GM23248 (cell line): ENCODE results near the gene TNFRSF18. TPM values are rescaled to one million over a fixed set of nuclear protein-coding genes. Genes with fewer than 3 reads are reported as not detected.

Experiments used
- DNase-seq: peaks from one replicate; pipeline ENCODE4 v3.0.0-alpha.2; 2015
- H2AFZ ChIP-seq: fragments of 200-600 bp; sonication (generic); 2 replicates; pipeline ENCODE4 v1.6.1; 2016; ENCODE audit warnings: antibody characterized with exemption
- H3F3A ChIP-seq: fragments of 200-600 bp; sonication (generic); 2 replicates; pipeline ENCODE4 v1.6.1; 2016; ENCODE audit warnings: mild to moderate bottlenecking, antibody characterized with exemption, mixed run types; ENCODE audit not compliant: insufficient read depth
- H3K27ac ChIP-seq: fragments of 200-600 bp; sonication (generic); 2 replicates; pipeline ENCODE4 v1.5.1; 2016; ENCODE audit warnings: mild to moderate bottlenecking
- H3K27me3 ChIP-seq: fragments of 200-600 bp; sonication (generic); replicated peaks from 2 replicates; pipeline ENCODE4 v1.6.1; 2016; ENCODE audit warnings: mild to moderate bottlenecking; ENCODE audit not compliant: insufficient read depth
- H3K36me3 ChIP-seq: fragments of 200-600 bp; sonication (generic); 2 replicates; pipeline ENCODE4 v1.6.1; 2016; ENCODE audit warnings: low read depth, mild to moderate bottlenecking
- H3K4me1 ChIP-seq: fragments of 200-600 bp; sonication (generic); 2 replicates; pipeline ENCODE4 v1.6.1; 2016; ENCODE audit warnings: mild to moderate bottlenecking; ENCODE audit not compliant: insufficient read depth
- H3K4me2 ChIP-seq: fragments of 200-600 bp; sonication (generic); one replicate; pipeline ENCODE4 v1.6.1; 2016; ENCODE audit warnings: mild to moderate bottlenecking; ENCODE audit not compliant: unreplicated experiment
- H3K4me3 ChIP-seq: fragments of 200-600 bp; sonication (generic); 2 replicates; pipeline ENCODE4 v1.5.1; 2016; ENCODE audit warnings: mild to moderate bottlenecking
- H3K79me2 ChIP-seq: fragments of 200-600 bp; sonication (generic); 2 replicates; pipeline ENCODE4 v1.6.1; 2016; ENCODE audit warnings: mild to moderate bottlenecking; ENCODE audit not compliant: insufficient read depth
- H3K9ac ChIP-seq: fragments of 200-600 bp; sonication (generic); 2 replicates; pipeline ENCODE4 v1.6.1; 2016; ENCODE audit warnings: mild to moderate bottlenecking
- H3K9me2 ChIP-seq: fragments of 200-600 bp; sonication (generic); 2 replicates; pipeline ENCODE4 v1.6.1; 2016; ENCODE audit warnings: mixed run types, mild to moderate bottlenecking, moderate library complexity; ENCODE audit not compliant: insufficient read depth
- H3K9me3 ChIP-seq: fragments of 200-600 bp; sonication (generic); one replicate; pipeline ENCODE4 v1.6.1; 2017; ENCODE audit warnings: low read depth
- H4K20me1 ChIP-seq: fragments of 200-600 bp; sonication (generic); 2 replicates; pipeline ENCODE4 v1.6.0; 2016; ENCODE audit not compliant: insufficient read depth
- EZH2 ChIP-seq: fragments of 200-600 bp; sonication (generic); IDR thresholded peaks from 2 replicates; pipeline ENCODE4 v1.6.1; 2018; ENCODE audit warnings: antibody characterized with exemption, mild to moderate bottlenecking; ENCODE audit not compliant: insufficient read depth, poor library complexity, severe bottlenecking
- EZH2phosphoT487 ChIP-seq: fragments of 200-600 bp; sonication (generic); IDR thresholded peaks from 2 replicates; pipeline ENCODE4 v1.6.1; 2018; ENCODE audit warnings: antibody characterized with exemption, moderate library complexity, mild to moderate bottlenecking, low read depth; ENCODE audit not compliant: insufficient read depth
- WGBS, 2 experiments: methylation state at CpG; one replicate each; pipeline ENCODE4 v1.1.6; 2015 to 2017; ENCODE audit warnings: low lambda C conversion rate in 2 of 2, low coverage in 1 of 2; ENCODE audit errors: missing lambda C conversion rate in 2 of 2; 5-methylcytosine and 5-hydroxymethylcytosine counted together
- in situ Hi-C: fragments of 300-500 bp; cut with MboI; formaldehyde crosslinking; loops from 2 replicates; pipeline ENCODE4 v1.15.0; 2020
- polyA plus RNA-seq: library from polyadenylated mRNA; unstranded; fragments of >200 nt; fragmentation: Nextera tagmentation; extraction: Ambion mirVana; gene quantifications from 2 replicates; pipeline ENCODE4 v1.2.1, GENCODE V29; 2016
- total RNA-seq: library from RNA; depleted of rRNA; stranded (reverse); fragments of >200 nt; shearing (Covaris generic); gene quantifications from 2 replicates; pipeline ENCODE4 v1.2.3, GENCODE V29; 2014

TNFRSF18 gene
- total and polyA plus RNA-seq, 2 experiments from 2014 or later, result not detected

DNA sequence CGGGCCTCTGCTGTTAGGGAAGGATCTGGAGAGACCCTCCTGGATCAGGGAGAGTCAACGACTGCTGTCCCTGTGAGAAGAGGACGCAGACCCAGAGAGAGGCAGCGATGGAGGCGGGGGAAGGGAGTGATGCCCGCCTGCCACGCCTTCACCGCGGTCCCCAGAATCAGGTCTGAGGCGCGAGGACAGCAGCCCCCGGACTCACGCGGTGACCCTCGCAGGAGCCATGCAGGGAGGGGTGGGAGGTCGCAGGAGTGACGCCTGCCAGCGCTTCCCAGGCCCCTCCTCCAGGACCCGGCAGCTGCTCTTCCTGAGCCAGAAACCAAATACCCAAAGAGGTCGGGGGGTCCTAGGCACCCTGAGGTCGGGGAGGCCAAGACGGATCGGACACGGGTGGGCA, 13.8 kb upstream of the TNFRSF18 start:
- Histone ChIP-seq H3K4me3 (no peak overlapping the region), H3K27ac (no peak overlapping the region), H3K27me3 (no peaks in the 10 kb centered on the region), H3K9me2 (no peaks in the 10 kb centered on the region), H3K79me2 (peaks cover 18% of the 10 kb centered on the region), H2AFZ (no peak overlapping the region), H3F3A (no peaks in the 10 kb centered on the region), H3K4me1 (no peaks in the 10 kb centered on the region), H3K36me3 (peaks cover 5% of the 10 kb centered on the region; the same call in 1 of the 2 replicates), H3K4me2 (no peak overlapping the region), H3K9me3 (no peaks in the 10 kb centered on the region), H3K9ac (no peak overlapping the region), H4K20me1 (no peaks in the 10 kb centered on the region)
- no peak for TF ChIP-seq EZH2
- TF ChIP-seq EZH2phosphoT487, result no peak
- DNase-seq, result no peak
- 95 to 96% methylated on average over 21 to 24 of the region's 24 CpGs for WGBS, 2 experiments
- in situ Hi-C loops, result no loop called here

GRCh38 chr1:1219341-1219740, 12.9 kb upstream of the TNFRSF18 start:
- peaks cover 10% of the 10 kb centered on the region for H3K79me2 ChIP-seq
- in situ Hi-C loops, result no loop called here
- peaks cover 5% of the 10 kb centered on the region; the same call in 1 of the 2 replicates for H3K36me3 ChIP-seq

DNA sequence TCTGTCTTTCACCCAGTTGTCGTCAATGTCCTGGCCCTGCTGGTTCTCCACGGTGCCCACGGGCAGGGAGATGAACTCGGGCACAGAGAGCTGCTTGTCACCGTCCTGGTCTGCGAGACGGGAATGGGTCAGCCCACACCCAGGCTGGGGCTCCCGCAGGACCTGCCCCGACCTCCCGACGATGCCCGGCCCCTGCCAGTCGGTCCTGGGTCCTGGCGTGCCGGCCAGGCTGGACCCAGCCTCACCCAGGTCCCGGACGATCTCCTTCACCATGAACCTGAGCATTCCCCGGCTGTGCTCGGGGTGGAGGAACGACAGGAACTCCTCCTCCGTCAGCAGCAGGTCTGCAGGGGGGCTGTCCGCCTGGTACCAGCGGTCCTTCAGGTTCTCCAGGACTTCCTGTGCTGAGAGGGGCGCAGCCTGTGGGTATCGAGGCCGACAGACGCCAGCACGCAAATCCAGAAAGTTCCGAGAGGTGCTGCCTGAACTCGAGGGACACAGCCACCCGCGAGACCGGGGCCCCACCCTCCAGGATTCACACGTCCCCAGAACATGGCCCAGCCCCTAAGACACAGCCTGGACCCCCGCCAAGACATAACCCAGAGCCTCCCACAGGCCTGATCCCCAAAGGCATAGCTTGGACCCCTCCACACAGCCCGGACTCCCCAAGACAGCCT, 12.3 kb upstream of the TNFRSF18 start:
- H3K9ac ChIP-seq, result no peak overlapping the region
- TF ChIP-seq EZH2, result no peak
- no peak for TF ChIP-seq EZH2phosphoT487
- no peak for DNase-seq
- no peaks in the 10 kb centered on the region for H3K27me3 ChIP-seq
- H3K4me3 ChIP-seq, result no peak overlapping the region
- H3K4me1 ChIP-seq, result no peaks in the 10 kb centered on the region
- no peak overlapping the region for H3K27ac ChIP-seq
- H3K4me2 ChIP-seq, result no peak overlapping the region
- peaks cover 5% of the 10 kb centered on the region; the same call in 1 of the 2 replicates for H3K79me2 ChIP-seq
- in situ Hi-C loops, result no loop called here
- no peaks in the 10 kb centered on the region for H4K20me1 ChIP-seq
- H2AFZ ChIP-seq, result no peak overlapping the region
- H3K9me2 ChIP-seq, result no peaks in the 10 kb centered on the region
- peaks cover 5% of the 10 kb centered on the region; the same call in 1 of the 2 replicates for H3K36me3 ChIP-seq
- WGBS, 2 experiments, result 90 to 94% methylated on average over 35 to 36 of the region's 36 CpGs
- no peaks in the 10 kb centered on the region for H3F3A ChIP-seq
- no peaks in the 10 kb centered on the region for H3K9me3 ChIP-seq

More at GRCh38 chr1:1219341-1219740, 12.9 kb upstream of the TNFRSF18 start:
- H3K9me3 ChIP-seq, result no peaks in the 10 kb centered on the region
- H3K9me2 ChIP-seq, result no peaks in the 10 kb centered on the region
- H2AFZ ChIP-seq, result no peak overlapping the region
- no peak overlapping the region for H3K27ac ChIP-seq
- no peak for DNase-seq
- H3K9ac ChIP-seq, result no peak overlapping the region
- H3K4me1 ChIP-seq, result no peaks in the 10 kb centered on the region
- H3K4me2 ChIP-seq, result no peak overlapping the region
- H3F3A ChIP-seq, result no peaks in the 10 kb centered on the region
- 96 to 98% methylated on average over 17 of the region's 20 CpGs for WGBS, 2 experiments
- H3K27me3 ChIP-seq, result no peaks in the 10 kb centered on the region
- no peak for TF ChIP-seq EZH2
- TF ChIP-seq EZH2phosphoT487, result no peak
- no peak overlapping the region for H3K4me3 ChIP-seq
- H4K20me1 ChIP-seq, result no peaks in the 10 kb centered on the region

- Histone ChIP-seq H3F3A (no peaks in the 10 kb centered on the region), H3K9me3 (no peaks in the 10 kb centered on the region), H2AFZ (no peak overlapping the region), H3K27ac (no peak overlapping the region), H3K4me3 (no peak overlapping the region), H3K4me2 (no peak overlapping the region), H3K27me3 (no peaks in the 10 kb centered on the region), H3K4me1 (no peaks in the 10 kb centered on the region), H3K36me3 (peaks cover 5% of the 10 kb centered on the region; the same call in 1 of the 2 replicates), H4K20me1 (no peaks in the 10 kb centered on the region), H3K9me2 (no peaks in the 10 kb centered on the region), H3K79me2 (no peaks in the 10 kb centered on the region), H3K9ac (no peak overlapping the region)
- DNase-seq, result no peak
- TF ChIP-seq EZH2, result no peak
- TF ChIP-seq EZH2phosphoT487, result no peak
- 92 to 94% methylated on average over 48 to 52 of the region's 52 CpGs for WGBS, 2 experiments
- in situ Hi-C loops, result no loop called here
These were observed 11.5 kb upstream of the TNFRSF18 start for GRCh38 chr1:1217621-1218523.
